Tibial nerve (tissue), 4 donors: ENCODE measurements around the gene CFAP53. TPM values are rescaled to one million over a fixed set of nuclear protein-coding genes. Genes with fewer than 3 reads are reported as not detected.

Source experiments
- DNase-seq, 2 donors: peaks; one replicate each; pipeline ENCODE4 v3.0.0-alpha.2; 2019; ENCODE audit warnings: low spot score in 2 of 2
- H3K27ac ChIP-seq, 4 donors: fragments of 200-600 bp; sonication (generic) in 3 of 4; one replicate each; pipeline ENCODE4 v1.5.1; 2017 to 2019; ENCODE audit warnings: mild to moderate bottlenecking in 1 of 4
- H3K27me3 ChIP-seq, 2 donors: fragments of 200-600 bp; sonication (generic) in 1 of 2; one replicate each; pipeline versions ENCODE4 v1.5.1 to v1.6.0; 2017 to 2019
- H3K36me3 ChIP-seq, 3 donors: fragments of 200-600 bp; sonication (generic); one replicate each; pipeline ENCODE4 v1.5.1; 2018 to 2019
- H3K4me1 ChIP-seq, 4 donors: fragments of 200-600 bp; sonication (generic) in 3 of 4; one replicate each; pipeline ENCODE4 v1.5.1; 2017 to 2019
- H3K4me3 ChIP-seq, 4 donors: fragments of 200-600 bp; sonication (generic) in 3 of 4; one replicate each; pipeline ENCODE4 v1.5.1; 2017 to 2019; ENCODE audit warnings: mild to moderate bottlenecking in 1 of 4, moderate library complexity in 1 of 4
- H3K9me3 ChIP-seq, 4 donors: fragments of 200-600 bp; sonication (generic) in 3 of 4; one replicate each; pipeline ENCODE4 v1.5.1; 2017 to 2019
- CTCF ChIP-seq, 5 experiments: fragments of 200-600 bp in 3 of 5; fragments of 450-650 bp in 2 of 5; sonication (generic) in 3 of 5; IDR thresholded peaks; one replicate each; pipeline ENCODE4 v1.5.1; 2016 to 2019; ENCODE audit warnings: antibody characterized with exemption in 5 of 5, mild to moderate bottlenecking in 3 of 5, moderate library complexity in 2 of 5
- EP300 ChIP-seq, 2 donors: sonication (generic); formaldehyde crosslinking; IDR thresholded peaks; one replicate each; pipeline ENCODE4 v1.6.1; 2017; ENCODE audit warnings: antibody characterized with exemption in 2 of 2, mild to moderate bottlenecking in 1 of 2
- POLR2A ChIP-seq, 2 donors: fragments of 450-650 bp; IDR thresholded peaks; one replicate each; pipeline ENCODE4 v1.6.1; 2017; ENCODE audit warnings: antibody characterized with exemption in 2 of 2, mild to moderate bottlenecking in 2 of 2, moderate library complexity in 2 of 2
- WGBS, 2 donors: methylation state at CpG; one replicate each; pipeline ENCODE4 v1.1.5; 2018; 5-methylcytosine and 5-hydroxymethylcytosine counted together
- small RNA-seq: library from RNA; depleted of rRNA; stranded (forward); fragments of <200 nt; gene quantifications from one replicate; pipeline ENCODE3, GENCODE V24; 2016
- total RNA-seq, 4 donors: library from RNA; depleted of rRNA; stranded (reverse); fragments of >200 nt; gene quantifications; one replicate each; pipeline ENCODE4 v1.1.0, GENCODE V29; 2016

CFAP53 gene
- total RNA-seq, 4 donors from 2014 or later, result 1.5 to 1.7 (median 1.6) TPM

GRCh38 chr18:50183556-50183955, 82.7 kb downstream of the CFAP53 start:
- no peak overlapping the region for H3K4me3 ChIP-seq
- 72 to 76% methylated on average over 5 of the region's 5 CpGs for WGBS, 2 donors
- H3K4me1 ChIP-seq, result no peaks in the 10 kb centered on the region
- H3K27me3 ChIP-seq, result no peaks in the 10 kb centered on the region
- H3K9me3 ChIP-seq, result no peaks in the 10 kb centered on the region
- no peak for TF ChIP-seq EP300 (IDR thresholded peaks at IDR 0.05)
- TF ChIP-seq CTCF (IDR thresholded peaks at IDR 0.05), result no peak
- TF ChIP-seq POLR2A (IDR thresholded peaks at IDR 0.05), result no peak
- DNase-seq, result no peak
- H3K27ac ChIP-seq, result no peak overlapping the region
- H3K36me3 ChIP-seq, result no peaks in the 10 kb centered on the region

GRCh38 chr18:50182511-50182910, 83.8 kb downstream of the CFAP53 start:
- Histone ChIP-seq H3K4me3 (no peak overlapping the region), H3K27ac (no peak overlapping the region), H3K9me3 (no peaks in the 10 kb centered on the region), H3K36me3 (no peaks in the 10 kb centered on the region), H3K4me1 (no peaks in the 10 kb centered on the region), H3K27me3 (no peaks in the 10 kb centered on the region)
- WGBS, 2 donors, result 42 to 59% methylated on average over 1 of the region's 1 CpG
- DNase-seq, result no peak
- TF ChIP-seq CTCF (IDR thresholded peaks at IDR 0.05) (no peak), EP300 (IDR thresholded peaks at IDR 0.05) (no peak), POLR2A (IDR thresholded peaks at IDR 0.05) (no peak)

GRCh38 chr18:50181590-50181989, 84.7 kb downstream of the CFAP53 start:
- no peak for DNase-seq
- Histone ChIP-seq H3K4me3 (no peak overlapping the region), H3K27me3 (no peaks in the 10 kb centered on the region), H3K4me1 (no peaks in the 10 kb centered on the region), H3K9me3 (no peaks in the 10 kb centered on the region), H3K27ac (no peak overlapping the region), H3K36me3 (no peaks in the 10 kb centered on the region)
- 56 to 78% methylated on average over 2 of the region's 2 CpGs for WGBS, 2 donors
- TF ChIP-seq EP300 (IDR thresholded peaks at IDR 0.05), result no peak
- TF ChIP-seq POLR2A (IDR thresholded peaks at IDR 0.05), result no peak
- no peak for TF ChIP-seq CTCF (IDR thresholded peaks at IDR 0.05)

- H3K9me3 ChIP-seq, result no peaks in the 10 kb centered on the region
- H3K27ac ChIP-seq, result no peak overlapping the region
- no peaks in the 10 kb centered on the region for H3K27me3 ChIP-seq
- TF ChIP-seq EP300 (IDR thresholded peaks at IDR 0.05), result no peak
- 73 to 84% methylated on average over 2 of the region's 2 CpGs for WGBS, 2 donors
- H3K36me3 ChIP-seq, result no peaks in the 10 kb centered on the region
- no peak for DNase-seq
- H3K4me1 ChIP-seq, result no peaks in the 10 kb centered on the region
- no peak overlapping the region for H3K4me3 ChIP-seq
These were observed 86.8 kb downstream of the CFAP53 start for GRCh38 chr18:50179465-50179864.

- WGBS, 2 donors, result 18 to 28% methylated on average over 3 of the region's 3 CpGs
- no peak for DNase-seq
- no peaks in the 10 kb centered on the region for H3K4me1 ChIP-seq
- no peaks in the 10 kb centered on the region for H3K9me3 ChIP-seq
- no peak overlapping the region for H3K4me3 ChIP-seq
- H3K27ac ChIP-seq, result no peak overlapping the region
- TF ChIP-seq EP300 (IDR thresholded peaks at IDR 0.05), result no peak
- no peak for TF ChIP-seq CTCF (IDR thresholded peaks at IDR 0.05)
- no peak for TF ChIP-seq POLR2A (IDR thresholded peaks at IDR 0.05)
- H3K36me3 ChIP-seq, result no peaks in the 10 kb centered on the region
- no peaks in the 10 kb centered on the region for H3K27me3 ChIP-seq
These were observed 88.9 kb downstream of the CFAP53 start for GRCh38 chr18:50177294-50177992.

Small RNA genes lying within 50 kb of the gene (small RNA-seq; reads per million reads assigned to genes)
- gene RN7SL310P, result not detected

Other genes with a start within 250 kb of the CFAP53 start
- gene MYO5B, start 71.3 kb downstream of the CFAP53 start, total RNA-seq, result 10 to 100 TPM in 2 of 4 donors, 1 to 10 TPM in 2; 6.3 to 35.2 (median 10.2) TPM
- 100 to 1,000 TPM in 1 of 4 donors, 10 to 100 TPM in 3; 69.3 to 103 (median 85.7) TPM for gene MBD1, start 15.0 kb upstream of the CFAP53 start, total RNA-seq
- 100 to 1,000 TPM in 1 of 4 donors, 10 to 100 TPM in 3; 73.9 to 131 (median 81.6) TPM for gene CXXC1, start 21.2 kb upstream of the CFAP53 start, total RNA-seq
- gene SKA1, start 108.6 kb upstream of the CFAP53 start, total RNA-seq, result not detected